GM21367 (cell line): Measurements from ENCODE around the gene ALKBH2.

Experiments
- ATAC-seq: cut with Tn5 transposase; IDR thresholded peaks from one replicate; pipeline ENCODE4 v1.9.1; 2021; ENCODE audit not compliant: unreplicated experiment

The ALKBH2 gene

DNA sequence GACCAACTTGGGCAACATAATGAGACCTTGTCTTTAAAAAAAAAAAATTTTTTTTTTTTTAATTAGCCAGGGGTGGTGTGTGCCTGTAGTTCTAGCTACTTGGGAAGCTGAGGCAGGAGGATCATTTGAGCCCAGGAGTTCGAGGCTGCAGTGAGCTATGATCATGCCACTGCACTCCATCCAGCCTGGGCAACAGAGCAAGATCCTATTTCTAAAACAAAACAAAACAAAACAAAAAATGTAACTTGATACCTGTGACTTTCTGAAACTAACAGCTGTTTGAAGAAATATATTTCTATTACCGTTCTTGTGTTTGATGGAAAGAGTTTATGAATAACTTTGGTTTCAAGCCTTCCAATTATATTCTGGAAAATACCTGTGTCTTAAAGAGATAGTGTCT is 21.4 kb upstream of the ALKBH2 start:
- ATAC-seq, result no peak

DNA sequence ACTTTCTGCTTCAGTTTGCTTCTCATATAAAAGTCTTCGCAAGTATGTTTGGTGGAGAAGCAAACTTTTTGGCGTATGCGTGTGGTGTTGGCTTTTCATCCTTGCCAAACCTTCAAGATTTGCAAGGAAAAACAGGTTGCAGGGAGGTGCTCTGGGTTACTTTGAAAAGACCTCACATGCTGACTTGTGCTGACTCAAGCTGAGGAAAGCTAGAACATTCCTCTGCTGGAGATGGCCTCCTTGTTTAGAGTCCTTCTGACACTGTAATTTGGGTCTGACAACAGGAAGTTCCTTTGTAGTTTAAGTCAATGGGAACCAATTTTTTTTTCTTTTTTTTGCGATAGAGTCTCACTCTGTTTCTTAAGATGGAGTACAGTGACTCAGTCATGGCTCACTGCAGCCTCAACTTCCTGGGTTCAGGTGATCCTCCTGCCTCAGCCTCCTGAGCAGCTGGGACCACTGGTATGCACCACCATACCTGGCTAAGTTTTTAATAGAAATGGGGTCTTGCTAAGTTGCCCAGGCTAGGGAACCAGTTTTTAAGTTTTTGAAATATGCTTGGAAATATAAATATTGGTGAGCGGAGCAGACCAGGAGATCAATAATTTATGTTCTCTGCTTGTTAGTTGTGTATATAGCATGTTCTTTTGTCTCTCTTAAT is 20.5 kb upstream of the ALKBH2 start:
- no peak for ATAC-seq

DNA sequence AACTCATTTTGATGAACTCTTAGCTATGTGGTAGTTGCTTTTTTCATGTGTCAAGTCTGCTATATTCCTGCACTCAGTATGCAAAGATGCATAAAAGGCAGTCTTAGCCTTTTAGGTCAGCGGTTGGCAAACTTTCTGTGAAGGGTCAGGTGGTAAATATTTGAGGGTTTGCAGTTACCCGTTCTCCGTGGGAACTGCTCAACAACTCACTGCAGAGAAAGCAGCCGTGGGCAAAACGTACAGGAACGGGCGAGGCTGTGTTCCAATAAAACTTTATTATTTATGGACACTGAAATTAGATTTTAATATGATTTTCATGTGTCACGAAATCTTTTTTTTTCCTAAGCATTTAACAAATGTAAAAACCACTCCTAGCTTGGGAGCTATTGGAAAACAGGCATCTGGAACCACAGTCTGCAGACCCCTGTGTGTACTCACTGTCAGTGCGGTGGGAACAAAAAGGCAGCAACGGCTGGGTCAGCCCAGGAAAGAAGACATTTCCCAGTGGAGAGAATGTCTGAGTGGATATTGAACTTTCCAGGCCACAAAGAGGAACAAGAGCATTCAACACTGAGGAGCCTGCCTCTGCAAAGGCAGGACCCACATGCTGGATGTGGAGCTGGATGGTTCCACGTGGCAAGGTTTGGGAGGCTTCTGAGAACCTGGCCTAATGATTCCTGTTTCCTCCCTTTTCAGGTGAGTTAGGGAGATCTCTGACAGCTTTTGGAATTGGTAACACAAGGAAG is 19.6 kb upstream of the ALKBH2 start:
- ATAC-seq, result no peak

DNA sequence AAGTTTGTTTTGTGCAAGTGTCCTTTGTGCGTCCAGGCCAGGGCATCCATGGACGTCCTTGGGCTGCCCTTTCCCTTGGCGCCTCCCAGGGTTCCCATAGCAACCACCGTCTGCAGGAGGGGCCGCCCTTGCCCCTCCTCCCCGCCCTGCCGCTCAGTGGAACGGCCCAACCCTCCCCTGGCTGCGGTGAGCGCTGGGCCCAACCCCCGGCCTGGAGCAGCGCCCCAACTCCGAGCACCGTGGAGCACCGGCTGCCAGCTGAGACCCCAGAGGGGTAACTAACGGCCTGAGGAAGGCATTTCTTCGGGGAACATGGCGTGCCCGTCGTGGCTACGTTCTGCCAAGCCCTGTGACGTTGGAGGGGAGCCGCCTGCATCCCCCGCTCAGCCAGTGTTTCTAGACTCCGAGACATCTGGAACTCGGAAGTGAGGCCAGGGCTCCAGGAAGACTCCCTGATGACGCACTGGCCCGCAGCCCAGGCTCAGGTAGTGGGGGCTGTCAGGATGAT is 17.8 kb upstream of the ALKBH2 start:
- ATAC-seq, result no peak

DNA sequence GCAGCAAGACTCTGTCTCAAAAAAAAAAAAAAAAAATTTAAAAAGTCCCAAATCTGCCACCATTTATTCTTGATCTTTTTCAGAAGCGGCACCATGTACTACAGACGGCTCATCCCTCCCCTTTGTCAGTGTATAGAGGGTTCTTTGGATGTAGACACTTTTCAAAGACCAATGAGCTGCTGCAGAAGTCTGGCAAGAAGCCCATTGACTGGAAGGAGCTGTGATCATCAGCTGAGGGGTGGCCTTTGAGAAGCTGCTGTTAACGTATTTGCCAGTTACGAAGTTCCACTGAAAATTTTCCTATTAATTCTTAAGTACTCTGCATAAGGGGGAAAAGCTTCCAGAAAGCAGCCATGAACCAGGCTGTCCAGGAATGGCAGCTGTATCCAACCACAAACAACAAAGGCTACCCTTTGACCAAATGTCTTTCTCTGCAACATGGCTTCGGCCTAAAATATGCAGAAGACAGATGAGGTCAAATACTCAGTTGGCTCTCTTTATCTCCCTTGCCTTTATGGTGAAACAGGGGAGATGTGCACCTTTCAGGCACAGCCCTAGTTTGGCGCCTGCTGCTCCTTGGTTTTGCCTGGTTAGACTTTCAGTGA is 16.6 kb upstream of the ALKBH2 start:
- no peak for ATAC-seq

DNA sequence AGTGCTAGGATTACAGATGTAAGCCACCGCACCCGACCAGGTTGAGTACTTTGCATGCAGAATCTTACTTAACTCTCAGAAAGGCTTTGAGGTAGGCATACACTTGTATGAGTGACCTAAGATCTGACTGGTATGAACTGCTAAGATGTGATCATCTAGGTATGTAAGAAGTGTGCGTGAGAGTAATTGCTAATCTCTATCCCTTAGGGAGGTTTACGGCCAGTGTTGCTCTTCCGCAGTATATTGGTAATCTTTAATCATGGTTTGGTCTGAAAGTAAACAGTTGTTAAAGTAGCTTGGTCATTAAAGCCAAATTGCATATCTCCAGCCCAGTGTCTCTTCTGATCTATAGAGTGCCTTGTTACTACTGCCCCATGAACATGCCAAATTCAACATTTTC is 11.9 kb upstream of the ALKBH2 start:
- no peak for ATAC-seq

DNA sequence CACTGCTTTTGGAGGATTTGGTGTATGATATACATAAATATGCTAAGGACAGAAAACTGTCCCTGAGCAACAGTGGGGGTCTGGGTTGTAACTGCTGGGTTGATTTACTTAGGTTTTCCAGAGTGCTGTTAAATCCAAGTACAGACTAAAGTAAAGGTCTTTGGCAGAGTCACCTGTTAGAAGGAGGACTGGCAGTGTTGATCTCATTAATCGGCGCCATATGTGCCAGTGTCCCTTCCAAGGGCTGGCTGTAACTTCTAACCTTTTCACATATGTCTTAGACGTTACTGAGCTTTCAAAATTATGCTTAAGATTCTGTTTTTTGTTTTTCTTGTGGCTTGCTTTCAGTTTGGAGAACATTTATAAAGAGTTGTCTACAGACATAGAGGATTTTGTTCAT is 9.2 kb upstream of the ALKBH2 start:
- ATAC-seq, result no peak

DNA sequence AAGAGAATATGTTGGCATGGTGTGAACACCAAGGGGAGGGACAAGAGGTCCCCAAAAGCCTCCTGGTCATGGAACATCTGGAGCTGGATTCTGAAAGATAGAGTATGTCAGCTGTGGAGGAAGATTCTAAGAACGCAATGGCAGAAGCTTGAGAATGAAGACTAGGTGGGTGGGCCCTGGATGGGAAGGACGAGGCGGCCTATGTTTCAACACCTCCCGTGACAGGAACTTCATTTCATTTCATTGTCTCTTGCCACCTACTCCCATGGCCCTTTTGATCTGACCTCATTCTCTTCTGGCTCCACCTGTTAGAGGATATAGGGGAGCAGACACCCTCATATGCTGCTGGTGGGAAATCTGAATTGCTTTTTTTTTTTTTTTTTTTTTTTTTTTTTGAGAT is 7.5 kb upstream of the ALKBH2 start:
- ATAC-seq, result no peak

DNA sequence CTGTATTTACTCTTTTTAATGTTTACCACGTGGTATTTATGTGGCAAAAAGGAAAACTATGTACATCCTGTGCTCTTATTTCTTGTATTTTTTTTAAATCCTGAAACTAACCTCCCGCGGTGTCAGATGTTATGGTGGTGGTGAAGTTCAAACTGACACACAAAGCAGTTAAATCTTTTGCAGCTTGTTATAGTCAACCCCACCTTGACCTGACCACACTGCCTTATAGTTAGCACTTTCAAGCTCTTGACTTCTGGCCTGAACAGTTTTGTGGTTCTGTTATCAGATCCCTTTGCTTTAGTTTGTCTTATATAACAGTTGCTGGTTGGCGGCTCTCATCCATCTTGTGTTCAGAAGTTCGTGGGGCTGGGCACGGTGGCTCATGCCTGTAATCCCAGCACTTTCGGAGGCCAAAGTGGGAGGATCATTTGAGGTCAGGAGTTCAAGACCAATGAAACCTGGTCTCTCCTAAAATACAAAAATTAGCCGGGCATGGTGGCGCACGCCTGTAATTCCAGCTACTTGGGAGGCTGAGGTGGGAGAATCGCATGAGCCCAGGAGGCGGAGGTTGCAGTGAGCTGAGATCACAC is 6.3 kb upstream of the ALKBH2 start:
- ATAC-seq, result no peak

DNA sequence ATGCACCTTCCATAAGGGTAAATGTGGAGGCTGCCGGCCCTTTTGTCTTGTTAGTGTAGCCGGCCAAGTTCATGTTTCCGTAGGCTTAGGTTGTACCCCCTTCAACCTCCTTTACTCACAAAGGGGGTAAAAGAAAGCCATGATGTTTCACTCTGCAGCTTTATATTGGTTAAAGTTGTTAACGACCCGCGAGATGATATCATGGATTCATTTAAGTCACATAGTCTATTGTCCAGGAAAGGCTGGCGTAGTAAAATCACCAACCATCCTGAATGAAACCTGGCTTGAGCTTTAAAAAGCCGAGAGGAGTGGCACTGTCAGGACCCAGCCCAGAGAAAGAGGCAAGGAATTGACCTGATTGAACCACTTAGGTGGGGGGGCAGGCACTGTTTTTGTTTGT is 5.4 kb upstream of the ALKBH2 start:
- no peak for ATAC-seq

DNA sequence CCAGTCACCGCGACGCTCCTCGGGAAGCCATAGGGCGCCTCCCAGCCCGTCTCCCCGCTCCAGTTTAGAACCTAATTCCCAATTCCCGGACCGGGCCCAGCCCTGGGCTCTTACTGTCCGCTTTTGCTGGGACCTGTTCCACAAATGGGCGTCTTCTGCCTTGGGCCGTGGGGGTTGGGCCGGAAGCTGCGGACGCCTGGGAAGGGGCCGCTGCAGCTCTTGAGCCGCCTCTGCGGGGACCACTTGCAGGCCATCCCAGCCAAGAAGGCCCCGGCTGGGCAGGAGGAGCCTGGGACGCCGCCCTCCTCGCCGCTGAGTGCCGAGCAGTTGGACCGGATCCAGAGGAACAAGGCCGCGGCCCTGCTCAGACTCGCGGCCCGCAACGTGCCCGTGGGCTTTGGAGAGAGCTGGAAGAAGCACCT is 4.9 kb upstream of the ALKBH2 start:
- peak; percentile 6 for ATAC-seq

DNA sequence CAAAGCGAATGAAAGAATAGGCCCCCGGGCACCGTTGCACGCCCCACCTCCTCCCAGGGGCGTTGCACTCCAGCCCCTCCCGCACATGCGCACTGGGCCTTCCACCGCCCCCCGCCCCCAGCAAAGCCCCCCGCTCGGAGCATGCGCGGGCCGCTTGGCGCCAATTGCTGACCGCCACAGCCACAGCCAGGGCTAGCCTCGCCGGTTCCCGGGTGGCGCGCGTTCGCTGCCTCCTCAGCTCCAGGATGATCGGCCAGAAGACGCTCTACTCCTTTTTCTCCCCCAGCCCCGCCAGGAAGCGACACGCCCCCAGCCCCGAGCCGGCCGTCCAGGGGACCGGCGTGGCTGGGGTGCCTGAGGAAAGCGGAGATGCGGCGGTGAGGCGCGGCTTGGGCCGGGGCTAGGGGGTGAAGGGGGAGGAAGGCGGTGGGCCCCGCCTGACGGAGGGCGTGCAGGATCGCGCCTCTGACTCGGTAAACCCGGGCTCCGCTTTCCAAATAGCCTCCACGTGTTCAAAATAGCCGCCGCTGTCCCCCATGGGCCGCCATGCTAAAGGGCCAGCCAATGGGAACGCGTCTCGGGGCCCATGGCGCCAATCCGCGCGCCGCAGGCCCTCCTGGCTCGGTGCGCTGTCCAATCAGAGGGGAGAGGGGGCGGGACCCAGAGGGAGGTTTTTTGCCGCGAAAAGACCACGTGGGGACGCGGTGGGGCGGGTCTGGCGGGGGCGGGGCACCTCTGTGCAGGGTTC is 4.3 kb upstream of the ALKBH2 start, which contains the start of gene UNG:
Gene UNG (plus strand): TSS at position 163 of the 748 bp plus-strand sequence. CDS start 83 bp downstream, at position 246.
- ATAC-seq, result peak; percentile 89

DNA sequence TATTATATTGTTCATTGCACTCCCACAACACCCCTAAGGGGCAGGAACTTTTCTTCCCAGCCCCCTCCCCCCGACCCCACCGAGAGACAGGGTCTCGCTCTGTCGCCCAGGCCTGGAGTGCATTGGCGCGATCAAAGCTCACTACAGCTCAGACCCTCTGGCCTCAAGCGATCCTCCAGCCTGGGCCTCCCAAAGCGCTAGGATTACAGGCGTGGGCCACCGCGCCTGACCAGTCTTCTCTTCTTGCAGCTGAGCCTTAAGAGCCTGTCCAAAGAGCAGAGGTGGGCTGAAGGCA is 3.8 kb upstream of the ALKBH2 start:
- no peak for ATAC-seq

DNA sequence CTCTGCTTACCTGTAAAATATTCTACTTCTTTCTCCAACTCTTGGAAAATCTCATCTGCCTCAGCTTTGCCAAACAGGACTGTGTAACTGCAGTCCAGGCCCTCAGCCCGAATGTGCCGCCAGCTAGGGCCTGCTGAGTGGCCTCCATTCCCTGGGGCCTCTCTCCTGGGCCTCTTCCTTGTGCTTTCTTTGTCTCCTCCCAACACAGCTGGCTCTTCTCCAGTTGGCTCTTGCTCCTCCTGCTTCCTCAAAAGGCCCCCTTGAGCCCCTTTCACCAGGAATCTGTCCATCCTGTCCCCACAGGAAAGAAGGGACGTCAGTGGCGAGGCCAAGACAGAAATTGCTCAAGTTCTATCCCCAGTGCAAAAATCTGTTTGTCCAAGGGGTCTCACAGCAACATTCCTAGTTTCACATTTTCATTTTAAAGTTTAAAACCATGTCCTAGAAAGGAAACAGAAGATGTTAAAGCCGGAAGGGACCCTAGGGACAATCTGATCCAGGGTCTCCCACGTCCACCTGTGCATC is 713 bp downstream of the ALKBH2 start:
- ATAC-seq, result no peak

DNA sequence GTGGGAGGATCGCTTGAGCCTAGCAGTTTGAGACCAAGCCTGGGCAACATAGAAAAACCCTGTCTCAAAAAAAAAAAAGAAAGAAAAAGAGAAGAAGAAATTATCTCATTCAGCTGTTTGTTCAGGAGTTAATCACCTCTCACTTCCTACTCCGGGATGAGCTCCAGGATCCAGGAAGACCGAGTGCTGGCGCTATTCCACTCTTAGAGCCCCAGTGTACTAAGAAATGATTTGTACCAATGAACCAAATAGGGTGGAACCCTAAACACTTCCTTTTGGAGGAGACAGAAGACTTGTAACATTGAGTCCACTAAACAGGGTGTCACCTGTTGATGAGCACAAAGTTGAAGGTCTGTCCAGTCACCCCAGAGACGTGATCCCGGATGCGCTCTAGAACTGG is 3.6 kb downstream of the ALKBH2 start:
- no peak for ATAC-seq

DNA sequence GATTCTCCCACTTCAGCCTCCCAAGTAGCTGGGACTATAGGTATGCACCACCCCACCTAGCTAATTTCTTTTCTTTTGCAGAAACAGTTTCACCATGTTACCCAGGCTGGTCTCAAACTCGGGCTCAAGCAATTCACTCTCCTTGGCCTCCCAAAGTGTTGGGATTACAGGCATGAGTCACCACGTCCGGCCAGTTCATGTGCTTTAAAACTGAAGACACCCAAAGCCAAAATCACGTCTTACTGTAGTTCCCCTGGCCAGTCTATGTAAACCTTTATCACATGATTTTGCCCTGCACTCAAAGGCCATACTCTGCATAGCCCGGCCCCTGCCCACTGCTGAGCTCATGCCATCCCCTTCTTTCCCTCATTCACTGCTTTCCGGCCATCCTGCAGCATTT is 4.5 kb downstream of the ALKBH2 start:
- ATAC-seq, result no peak

DNA sequence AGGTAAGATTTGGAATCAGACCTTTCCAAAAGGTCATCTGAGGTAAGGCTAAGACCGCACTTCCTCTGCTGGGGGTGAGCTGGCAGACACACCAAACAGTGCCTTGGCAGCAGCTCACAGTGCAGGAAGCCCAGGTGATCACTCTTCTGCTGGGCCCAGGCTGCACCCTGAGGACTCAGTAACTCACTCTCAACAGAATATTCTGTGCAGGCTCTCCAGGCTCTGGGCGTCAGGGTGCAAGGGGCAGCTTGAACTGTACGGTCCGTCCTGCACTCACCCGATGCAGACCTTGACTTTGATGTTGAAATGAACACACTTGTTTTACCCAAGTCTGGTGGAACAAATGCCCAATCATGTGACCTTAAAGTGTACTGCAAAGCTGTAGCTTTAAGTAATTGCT is 6.0 kb downstream of the ALKBH2 start:
- ATAC-seq, result no peak

DNA sequence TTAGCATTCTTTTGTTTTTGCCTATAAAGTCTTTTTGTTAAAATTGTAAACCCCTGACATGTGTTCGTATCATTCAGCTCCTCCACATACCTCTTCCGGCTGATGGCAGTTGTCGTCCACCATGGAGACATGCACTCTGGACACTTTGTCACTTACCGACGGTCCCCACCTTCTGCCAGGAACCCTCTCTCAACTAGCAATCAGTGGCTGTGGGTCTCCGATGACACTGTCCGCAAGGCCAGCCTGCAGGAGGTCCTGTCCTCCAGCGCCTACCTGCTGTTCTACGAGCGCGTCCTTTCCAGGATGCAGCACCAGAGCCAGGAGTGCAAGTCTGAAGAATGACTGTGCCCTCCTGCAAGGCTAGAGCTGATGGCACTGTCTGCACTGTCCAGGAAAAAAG is 7.7 kb downstream of the ALKBH2 start:
- ATAC-seq, result no peak

DNA sequence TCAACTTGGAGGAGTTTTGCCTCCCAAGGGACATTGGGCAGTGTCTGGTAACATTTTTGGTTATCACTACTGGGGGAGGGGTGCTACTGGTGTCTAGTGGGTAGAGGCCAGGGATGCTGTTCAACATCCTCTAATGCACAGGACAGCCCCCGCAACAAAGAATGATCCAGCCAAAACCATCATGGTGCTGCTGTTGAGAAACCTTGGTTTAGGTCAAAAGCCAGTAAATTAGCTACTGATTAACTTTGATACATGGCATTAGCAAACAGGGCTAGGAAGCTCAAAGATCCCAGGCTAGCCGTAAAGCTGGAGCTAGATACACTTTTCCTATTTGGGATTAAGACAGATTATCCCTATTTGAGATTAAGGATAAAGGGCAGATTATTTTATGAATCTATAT is 8.8 kb downstream of the ALKBH2 start:
- no peak for ATAC-seq

DNA sequence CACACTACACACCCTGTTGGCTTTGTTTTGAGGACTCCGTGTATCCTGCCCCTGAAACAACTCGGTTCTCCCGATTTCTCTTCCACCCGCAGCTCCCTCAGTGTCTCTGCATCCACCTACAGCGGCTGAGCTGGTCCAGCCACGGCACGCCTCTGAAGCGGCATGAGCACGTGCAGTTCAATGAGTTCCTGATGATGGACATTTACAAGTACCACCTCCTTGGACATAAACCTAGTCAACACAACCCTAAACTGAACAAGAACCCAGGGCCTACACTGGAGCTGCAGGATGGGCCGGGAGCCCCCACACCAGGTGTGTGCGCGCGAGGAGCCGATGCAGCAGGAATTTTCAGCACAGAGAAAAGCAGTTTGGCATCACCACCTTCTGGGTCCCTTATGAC is 10.5 kb downstream of the ALKBH2 start:
- no peak for ATAC-seq

DNA sequence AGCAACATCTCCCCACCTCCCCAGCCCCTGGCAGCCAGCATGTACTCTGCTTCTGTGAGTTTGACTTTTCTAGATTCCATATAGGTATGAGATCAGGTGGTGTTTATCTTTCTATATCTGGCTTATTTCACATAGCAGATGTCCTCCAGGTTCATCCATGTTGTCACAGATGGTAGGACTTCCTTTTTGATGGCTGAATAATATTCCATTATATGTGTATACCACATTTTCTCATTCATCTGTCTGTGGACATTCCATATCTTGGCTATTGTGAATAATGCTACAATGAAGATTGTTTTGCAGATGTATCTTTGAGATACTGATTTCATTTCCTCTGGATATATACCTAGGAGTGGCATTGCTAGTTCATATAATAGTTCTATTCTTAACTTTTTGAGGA is 18.4 kb downstream of the ALKBH2 start:
- no peak for ATAC-seq
